ENCODE data around the gene PTEN.

GRCh38 chr10:87861953-87862678 lies 1.3 kb upstream of the PTEN start:
- TF ChIP-seq CTCF (IDR thresholded peaks at IDR 0.05; ENCODE audit: low read depth, low read length, missing input control) (no peak), TAF1 (conservative IDR thresholded peaks at IDR 0.05) (peak; percentile 73), GABPA (IDR thresholded peaks at IDR 0.05 in 1 of 2, conservative IDR thresholded peaks at IDR 0.05 in 1 of 2) (peak in 1 of 2 donors; percentile 49), SP1 (IDR thresholded peaks at IDR 0.05) (peak; percentile 94), RAD21 (IDR thresholded peaks at IDR 0.05) (peak; percentile 30 to 57), REST (IDR thresholded peaks at IDR 0.05) (peak; percentile 48)
